HG02981 (cell line): ENCODE results near the gene CHSY1.

Experiments
- ATAC-seq: cut with Tn5 transposase; IDR thresholded peaks from one replicate; pipeline ENCODE4 v1.9.1; 2021; ENCODE audit warnings: mild to moderate bottlenecking, moderate library complexity; ENCODE audit not compliant: unreplicated experiment

Gene CHSY1

GRCh38 chr15:101269479-101270223 is 17.8 kb upstream of the CHSY1 start:
- ATAC-seq: no peak

- ATAC-seq: no peak
Measured at GRCh38 chr15:101267320-101268104, 15.7 kb upstream of the CHSY1 start.

GRCh38 chr15:101266787-101267186 is 14.9 kb upstream of the CHSY1 start:
- no peak for ATAC-seq

- ATAC-seq: no peak
Measured at GRCh38 chr15:101266034-101266433, 14.2 kb upstream of the CHSY1 start.

- ATAC-seq: no peak
Measured at GRCh38 chr15:101264911-101265641, 13.2 kb upstream of the CHSY1 start.

GRCh38 chr15:101264011-101264410 is 12.2 kb upstream of the CHSY1 start:
- ATAC-seq: no peak

- no peak for ATAC-seq
Measured at GRCh38 chr15:101262551-101262950, 10.7 kb upstream of the CHSY1 start.

GRCh38 chr15:101258238-101259144 is 6.6 kb upstream of the CHSY1 start:
- no peak for ATAC-seq

- ATAC-seq: no peak
Measured at GRCh38 chr15:101256757-101257156, 4.9 kb upstream of the CHSY1 start.

GRCh38 chr15:101255615-101256241 is 3.9 kb upstream of the CHSY1 start:
- no peak for ATAC-seq

GRCh38 chr15:101255051-101255395 is 3.2 kb upstream of the CHSY1 start:
- no peak for ATAC-seq

- no peak for ATAC-seq
Measured at GRCh38 chr15:101254157-101255050, 2.6 kb upstream of the CHSY1 start.

- no peak for ATAC-seq
Measured at GRCh38 chr15:101252836-101253235, 988 bp upstream of the CHSY1 start.

GRCh38 chr15:101250873-101251829 is 697 bp downstream of the CHSY1 start:
- peak; percentile 42 for ATAC-seq

- ATAC-seq: no peak
Measured at GRCh38 chr15:101250341-101250831, 1.5 kb downstream of the CHSY1 start.

- ATAC-seq: no peak
Measured at GRCh38 chr15:101248274-101248673, 3.6 kb downstream of the CHSY1 start.

GRCh38 chr15:101246824-101247745 is 4.8 kb downstream of the CHSY1 start:
- ATAC-seq: no peak
